Dermis blood vessel endothelial cell (primary cell): ENCODE measurements around the gene RARG. TPM values are rescaled to one million over a fixed set of nuclear protein-coding genes. Genes with fewer than 3 reads are reported as not detected.
"Not testable (repeated sequence)": the region's sequence is repeated elsewhere in the genome, so short reads cannot be mapped to it uniquely, and the experiment has no call there.

Experiments used
- DNase-seq: peaks from one replicate; pipeline ENCODE4 v3.0.0; 2010
- total RNA-seq: library from RNA; depleted of rRNA; stranded (reverse); fragments of >200 nt; gene quantifications from 2 replicates; pipeline ENCODE4 v1.2.3, GENCODE V29; 2014

RARG gene
- total RNA-seq, 1 donor from 2014 or later, result 11.7 TPM

DNA sequence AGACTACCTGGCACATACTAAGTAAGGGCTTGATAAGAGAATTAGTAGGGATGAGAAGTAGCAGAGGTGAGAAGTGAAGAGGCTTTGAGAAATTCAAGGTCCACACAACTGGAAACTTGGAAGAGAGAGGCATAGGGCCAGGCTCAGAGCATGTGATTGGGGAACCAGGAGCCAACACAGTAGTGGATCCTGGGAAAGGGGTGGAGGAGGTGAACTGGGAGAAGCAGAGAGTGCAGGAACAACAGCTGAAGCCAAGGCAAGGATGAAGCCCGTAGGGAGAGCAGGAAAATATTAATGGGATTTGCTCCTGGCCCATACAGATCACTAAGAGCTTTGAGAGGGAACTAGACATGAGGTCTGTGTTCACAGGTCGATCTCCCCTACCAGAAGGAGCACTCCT lies 23.6 kb downstream of the RARG start:
- no peak for DNase-seq

DNA sequence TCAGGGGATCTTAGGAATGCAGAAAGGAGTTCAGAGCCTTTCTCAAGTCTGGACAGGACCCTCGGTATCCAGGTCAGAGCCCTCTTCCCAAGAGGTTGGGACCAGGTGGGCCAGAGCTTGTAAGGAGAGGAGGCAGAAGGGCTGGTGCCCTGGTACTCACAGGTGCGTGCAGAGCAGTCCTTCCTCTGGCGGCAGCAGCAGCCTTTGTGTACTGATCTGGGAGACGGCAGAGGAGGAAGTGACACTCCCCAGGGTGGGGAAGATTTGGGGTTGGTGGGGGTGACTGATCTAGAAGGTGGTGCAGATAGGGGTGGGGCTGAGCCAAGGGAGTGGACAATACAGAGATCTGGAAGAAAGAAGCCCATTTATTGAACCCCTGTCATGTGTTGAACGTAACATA lies 25.0 kb downstream of the RARG start, which contains the start of gene ITGB7:
TSS of gene ITGB7 (minus strand) at position 210 of the 400 bp plus-strand sequence. CDS start 6,808 bp downstream, outside the sequence.
- DNase-seq, result no peak

DNA sequence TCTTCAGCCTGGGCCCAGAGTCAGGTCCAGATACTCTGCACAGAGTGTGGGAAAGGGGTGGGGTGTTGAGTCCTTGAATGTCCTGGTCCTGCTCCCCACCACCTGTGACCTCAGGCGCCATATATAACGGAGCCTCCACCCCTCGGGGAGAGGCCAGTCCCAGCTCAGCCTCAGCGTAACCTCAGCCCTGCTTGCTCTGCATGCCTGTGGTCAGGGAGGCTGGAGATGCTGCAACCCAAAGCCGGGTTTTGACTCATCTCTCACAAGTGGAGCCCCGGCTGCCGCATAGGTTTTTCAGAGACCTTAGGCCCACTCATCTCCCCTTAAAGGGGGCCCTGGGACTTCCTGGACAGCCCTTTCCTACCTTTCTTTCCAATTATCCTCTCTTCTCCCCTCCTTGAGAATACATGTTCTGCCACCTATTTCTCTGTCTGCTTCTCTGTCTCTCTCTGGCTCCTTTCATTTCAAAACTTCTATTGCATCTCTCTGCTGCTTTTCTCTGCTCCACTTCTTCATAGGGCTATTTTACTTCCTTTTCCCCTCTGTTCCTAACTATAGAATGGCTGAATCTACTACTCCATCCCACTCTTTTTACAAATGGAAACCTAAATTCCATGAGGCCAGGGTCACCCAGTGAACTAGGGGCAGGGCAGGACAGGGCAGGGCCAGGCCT lies 26.1 kb downstream of the RARG start:
- no peak for DNase-seq

DNA sequence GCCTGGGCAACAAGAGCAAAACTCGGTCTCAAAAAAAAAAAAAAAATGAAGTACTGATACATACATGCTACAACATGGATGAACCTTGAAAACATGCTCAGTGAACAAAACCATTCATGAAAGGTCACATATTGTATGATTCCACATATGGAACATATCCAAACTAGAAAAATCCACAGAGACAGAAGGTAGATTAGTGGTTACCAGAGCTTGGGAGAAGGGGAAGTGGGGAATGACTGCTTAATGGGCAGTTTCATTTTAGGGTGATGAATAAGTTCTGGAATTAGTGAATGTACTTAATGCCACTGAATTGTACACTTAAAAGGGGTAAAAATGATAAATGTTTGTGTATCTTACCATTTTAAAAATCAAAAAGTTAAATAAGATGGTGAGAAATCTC lies 27.7 kb downstream of the RARG start:
- DNase-seq, result no peak

DNA sequence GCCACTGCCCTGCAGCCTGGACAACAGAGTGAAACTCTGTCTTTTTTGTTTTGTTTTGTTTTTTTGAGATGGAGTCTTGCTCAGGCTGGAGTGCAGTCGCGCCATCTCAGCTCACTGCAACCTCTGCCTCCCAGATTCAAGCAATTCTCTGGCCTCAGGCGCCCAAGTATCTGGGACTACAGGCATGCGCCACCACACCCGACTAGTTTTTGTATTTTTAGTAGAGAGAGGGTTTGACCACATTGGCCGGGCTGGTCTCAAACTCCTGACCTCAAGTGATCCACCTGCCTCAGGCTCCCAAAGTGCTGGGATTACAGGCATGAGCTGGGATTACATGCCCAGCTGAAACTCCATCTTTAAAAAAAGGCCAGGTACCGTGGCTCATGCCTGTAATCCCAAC lies 29.7 kb downstream of the RARG start:
- DNase-seq, result not testable (repeated sequence)

DNA sequence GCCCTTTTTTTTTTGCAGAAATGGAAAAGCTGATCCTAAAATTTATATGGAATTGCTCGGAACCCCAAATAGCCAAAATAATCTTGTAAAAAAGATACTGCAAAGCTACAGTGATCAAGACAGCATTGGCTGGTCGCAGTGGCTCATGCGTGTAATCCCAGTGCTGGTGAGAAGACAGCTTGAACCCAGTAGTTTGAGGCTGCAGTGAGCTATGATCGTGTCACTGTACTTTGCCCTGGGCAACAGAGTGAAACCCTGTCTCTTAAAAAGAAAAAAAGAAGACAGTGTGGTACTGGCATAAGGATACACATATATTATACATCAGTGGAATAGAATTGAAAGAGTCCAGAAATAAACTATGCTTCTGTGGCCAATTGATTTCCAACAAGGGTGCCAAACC lies 30.4 kb downstream of the RARG start:
- no peak for DNase-seq

DNA sequence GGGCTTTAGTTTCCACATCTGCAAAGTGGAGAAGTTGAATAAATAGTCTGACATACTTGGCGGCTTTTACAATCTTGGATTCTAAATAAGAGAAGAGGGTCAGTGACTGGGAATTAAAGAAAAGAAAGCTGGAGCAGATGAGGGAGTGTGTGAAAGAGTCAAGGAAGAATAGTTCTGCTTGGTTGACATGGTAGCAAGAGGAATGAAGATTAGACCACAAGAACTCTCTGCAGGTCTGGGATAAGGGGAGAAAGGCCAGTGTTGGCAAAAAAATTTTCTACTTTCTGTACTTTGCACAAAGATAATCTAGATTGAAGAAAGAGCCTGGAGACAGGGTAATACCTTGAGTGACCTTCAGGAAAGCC lies 30.9 kb downstream of the RARG start:
- no peak for DNase-seq

DNA sequence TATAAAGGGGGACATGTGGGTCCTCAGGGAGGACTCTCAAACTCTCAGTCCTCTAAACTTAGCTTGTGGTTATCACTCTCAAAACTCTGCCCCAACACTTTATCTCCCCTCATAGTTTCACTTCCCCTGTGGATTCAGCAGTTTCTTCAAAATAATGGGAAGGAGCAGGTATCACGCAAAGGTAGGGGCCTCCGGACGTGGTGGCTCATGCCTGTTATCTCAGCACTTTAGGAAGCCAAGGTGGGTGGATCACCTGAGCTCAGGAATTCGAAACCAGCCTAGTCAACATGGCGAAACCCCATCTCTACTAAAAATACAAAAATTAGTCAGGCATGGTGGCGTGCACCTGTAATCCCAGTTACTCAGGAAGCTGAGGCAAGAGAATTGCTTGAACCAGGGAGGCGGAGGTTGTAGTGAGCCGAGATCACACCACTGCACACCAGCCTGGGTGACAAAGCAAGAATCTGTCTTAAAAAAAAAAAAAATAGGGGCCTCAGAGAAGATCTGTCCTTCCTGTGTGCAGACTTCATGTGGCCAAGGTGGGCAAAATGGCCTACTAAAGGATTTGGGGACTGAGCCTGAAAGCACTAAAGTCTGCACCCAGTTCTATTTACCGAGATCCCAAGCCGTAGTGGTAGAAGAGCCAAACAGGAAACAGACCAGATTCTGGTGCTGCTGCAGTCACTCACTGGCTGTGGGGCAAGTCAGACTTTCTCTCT lies 31.4 kb downstream of the RARG start:
- DNase-seq, result no peak

DNA sequence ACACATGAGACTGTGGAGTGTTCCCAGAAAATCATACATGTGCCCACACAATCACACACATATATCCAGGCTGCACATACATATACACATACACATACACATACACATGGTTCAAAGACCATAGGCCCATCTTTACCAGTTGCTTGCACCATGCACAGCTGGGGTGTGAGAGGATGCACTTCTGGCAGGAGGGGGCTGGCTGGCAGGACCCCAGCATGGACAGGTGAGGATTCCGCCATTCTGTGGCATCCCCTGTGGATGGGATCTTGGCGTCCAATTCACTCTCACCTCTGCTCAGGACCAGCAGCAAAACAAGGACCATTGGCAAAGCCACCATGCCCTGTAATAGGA lies 31.9 kb downstream of the RARG start:
- no peak for DNase-seq

DNA sequence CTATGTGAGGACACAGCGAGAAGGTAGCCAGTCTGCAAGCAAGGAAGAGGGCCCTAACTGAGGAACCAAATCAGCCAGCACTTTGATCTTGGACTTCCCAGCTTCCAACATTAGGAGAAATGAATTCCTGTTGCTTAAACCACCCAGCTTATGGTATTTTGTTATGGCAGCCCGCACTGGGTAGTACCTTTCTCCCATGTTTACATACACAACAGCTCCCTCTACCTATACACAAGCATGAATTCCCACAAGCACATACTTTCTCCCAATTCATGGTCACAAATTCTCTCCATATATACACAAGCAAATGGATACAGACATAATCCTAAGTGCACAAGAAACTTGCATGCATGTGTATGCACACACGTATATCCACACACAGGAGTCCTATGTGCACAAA lies 32.3 kb downstream of the RARG start:
- DNase-seq, result no peak

DNA sequence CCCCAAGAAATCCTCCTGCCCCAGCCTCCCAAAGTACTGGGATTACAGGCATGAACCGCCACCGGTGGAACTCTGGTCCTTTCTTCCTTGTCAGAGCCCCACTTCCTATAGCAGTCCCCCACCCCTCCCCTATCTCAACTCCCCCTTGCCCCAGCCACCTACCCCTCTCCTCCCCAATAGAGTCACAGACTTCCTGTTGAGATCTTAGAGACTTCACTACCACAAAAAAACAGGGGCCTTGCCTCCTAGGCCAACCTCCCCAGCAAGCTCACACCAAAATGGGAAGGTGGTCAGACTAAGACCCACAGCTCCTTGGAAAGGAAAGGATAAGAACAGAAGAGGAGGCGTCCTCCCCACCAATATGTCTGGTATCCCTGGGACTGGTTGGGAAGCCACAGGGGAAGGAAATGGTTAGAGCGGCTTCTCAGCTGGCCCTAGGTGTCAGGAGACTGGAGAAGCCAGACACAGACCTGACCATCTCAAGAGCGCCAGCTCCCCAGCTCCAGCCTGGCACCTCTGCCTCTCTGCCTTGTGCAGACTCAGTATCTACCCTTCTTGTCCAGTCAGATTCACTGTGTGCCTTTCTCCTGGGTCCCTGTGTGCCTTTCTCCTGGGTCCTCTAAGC lies 33.4 kb downstream of the RARG start:
- no peak for DNase-seq

DNA sequence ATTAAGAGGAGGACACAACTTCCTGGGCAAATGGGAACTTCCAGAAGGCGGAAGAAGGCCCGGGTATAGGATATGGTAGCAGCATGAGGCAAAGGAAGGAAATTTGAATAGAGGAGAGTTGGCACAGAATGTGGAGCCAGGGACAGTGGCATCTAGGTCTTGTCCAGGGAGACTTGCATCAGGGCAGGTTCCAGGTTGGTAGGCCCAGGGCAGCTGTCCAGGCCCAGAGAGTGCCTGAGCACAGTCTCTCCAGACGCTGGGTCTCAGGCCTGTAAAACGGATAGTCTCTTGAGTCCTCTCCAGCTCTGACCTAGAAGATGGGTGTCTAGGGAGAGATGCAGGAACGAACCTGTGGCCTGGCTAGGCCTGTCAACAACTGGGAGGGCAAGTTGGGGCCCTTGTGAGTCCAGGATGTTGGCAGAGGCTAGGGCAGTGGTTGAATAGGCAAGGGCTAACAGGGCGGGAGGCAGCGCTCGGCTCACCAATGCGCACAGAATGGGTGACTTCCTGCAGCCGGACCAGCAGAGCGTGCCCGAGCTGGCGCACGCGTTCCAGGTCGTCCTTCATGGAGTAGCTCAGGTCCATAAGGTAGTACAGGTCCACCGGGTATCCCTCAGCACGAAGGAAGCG lies 34.9 kb downstream of the RARG start:
- DNase-seq, result no peak

DNA sequence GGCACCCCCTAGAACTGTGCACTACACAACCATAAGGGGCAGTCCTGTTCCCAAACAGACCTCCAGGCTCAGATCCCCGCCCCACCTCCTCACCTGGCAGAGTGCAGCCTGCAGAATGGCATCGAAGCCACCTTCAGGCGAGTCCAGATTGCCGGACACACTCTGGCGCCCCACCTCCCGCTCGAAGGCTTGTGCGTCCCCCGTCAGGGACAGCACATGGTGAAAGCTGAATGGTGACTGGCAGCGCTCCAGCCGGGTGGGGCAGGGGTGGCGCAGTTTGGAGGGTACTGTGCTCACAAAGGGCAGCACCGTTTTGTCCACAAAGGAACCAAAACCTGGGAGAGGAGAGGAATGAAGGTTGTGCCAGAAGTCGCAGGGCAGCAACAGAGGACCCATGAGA lies 35.5 kb downstream of the RARG start:
- DNase-seq, result no peak

DNA sequence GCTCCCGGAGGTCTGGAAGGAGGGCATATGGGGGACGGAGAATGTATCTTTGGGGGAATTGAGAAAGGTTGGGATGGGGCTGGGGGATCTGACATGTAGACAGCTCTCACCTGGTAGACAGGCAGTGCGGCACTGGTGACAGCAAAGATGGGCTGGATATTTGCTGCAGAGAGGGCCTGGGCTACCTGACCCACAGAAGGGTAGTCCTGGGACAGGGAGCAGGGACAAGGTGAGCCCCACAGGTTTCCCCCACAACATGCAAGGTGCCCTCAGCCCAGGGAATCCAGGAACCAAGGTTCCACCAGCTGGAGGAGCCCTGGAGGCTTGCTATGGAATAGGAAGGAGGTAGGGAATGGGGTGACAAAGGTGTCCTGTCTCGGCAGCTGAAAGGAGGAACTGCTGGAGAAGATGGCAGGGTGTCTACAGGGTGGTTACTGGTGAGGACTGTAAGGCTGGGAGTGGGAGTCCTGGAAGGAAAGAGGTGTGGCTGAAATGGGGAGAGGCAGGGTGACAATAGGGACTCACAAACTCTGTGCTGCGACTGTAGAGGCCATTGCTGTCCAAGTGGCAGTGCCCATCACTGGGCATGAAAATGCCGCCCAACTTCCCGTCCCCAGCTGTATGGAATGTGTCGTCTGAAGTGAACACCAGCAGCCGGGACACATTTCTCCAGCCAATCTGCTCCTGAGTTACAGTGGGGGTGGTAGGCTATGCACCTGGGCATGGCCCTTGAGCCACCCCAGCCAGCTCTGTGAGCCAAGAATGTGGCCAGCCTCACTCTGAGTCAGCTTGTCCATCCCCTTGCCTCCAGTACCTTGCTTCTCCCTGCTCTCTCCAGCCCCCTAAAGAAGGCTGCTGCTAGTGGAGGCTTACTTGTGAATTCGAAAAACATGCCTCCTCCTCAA lies 36.2 kb downstream of the RARG start:
- DNase-seq, result no peak

DNA sequence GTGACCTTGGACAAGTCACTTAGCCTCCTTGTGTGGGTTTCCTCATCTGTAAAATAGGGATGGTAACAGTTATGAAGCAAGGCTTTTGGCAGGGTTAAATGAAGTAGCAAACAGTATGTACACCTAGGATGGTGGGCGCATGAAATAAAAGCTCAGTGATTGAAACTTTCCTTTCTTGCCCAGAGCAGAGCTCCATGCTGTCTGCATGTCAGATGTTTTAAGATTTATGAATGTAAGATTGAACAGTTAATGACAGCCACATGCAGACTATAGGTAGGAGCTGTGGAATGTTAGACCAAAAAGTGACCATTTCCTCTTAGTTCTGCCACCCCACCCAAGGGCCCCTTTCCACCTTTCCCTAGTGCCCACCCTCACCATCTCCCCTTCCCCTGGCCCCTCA lies 37.0 kb downstream of the RARG start:
- no peak for DNase-seq

DNA sequence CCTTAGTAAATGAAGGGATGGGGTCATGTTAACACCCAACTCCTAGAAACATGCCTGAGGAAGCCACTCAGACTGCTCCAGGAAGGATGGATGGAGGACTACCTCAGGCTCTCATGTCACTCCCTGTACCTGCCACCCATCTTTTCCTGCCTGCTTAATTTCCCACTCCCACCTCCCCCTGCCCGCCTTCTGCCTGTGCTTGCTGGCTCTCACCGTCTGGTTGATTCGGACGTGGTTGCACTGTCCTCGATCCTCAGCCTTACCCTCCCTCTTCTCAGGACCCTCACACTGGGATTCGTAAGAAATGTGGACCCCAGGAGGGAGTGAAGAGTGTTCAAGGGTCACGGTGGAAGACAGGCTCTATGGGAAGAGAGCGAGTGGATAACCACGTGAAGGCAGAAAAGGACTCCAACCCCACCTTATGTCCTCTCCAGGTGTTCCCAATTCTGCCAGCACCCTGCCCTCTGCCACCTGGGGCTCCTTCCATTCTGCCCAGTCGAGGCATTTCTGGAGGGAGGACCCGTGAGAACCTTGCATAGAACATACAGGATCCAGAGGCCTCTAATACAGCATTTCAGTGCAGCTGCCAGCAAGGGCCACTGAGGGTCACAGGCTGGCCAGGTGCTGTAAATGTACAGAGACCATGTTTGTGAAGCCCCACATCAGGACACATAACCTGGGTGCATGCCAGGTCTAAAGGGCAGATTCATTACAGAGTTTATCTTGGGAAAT lies 37.9 kb downstream of the RARG start:
- no peak for DNase-seq

DNA sequence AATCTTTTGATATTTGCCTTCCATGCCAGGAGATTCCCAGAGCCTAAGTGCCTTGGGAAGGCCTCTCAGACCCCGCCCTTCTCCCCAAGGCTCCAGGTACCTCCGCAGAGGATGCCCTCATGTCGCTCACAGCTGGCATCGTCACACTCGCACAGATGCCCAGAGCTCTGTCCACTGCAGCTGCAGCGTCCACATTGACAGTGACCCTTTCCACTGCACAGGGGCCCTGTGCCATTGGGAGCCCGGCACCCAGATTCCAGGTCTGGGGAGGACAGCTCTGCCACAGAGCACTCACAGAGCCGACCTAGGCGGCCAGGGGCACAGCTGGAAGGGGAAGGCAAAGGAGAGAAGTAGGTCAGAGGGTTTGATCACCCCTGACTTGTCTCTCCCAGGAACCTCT lies 39.0 kb downstream of the RARG start:
- no peak for DNase-seq

DNA sequence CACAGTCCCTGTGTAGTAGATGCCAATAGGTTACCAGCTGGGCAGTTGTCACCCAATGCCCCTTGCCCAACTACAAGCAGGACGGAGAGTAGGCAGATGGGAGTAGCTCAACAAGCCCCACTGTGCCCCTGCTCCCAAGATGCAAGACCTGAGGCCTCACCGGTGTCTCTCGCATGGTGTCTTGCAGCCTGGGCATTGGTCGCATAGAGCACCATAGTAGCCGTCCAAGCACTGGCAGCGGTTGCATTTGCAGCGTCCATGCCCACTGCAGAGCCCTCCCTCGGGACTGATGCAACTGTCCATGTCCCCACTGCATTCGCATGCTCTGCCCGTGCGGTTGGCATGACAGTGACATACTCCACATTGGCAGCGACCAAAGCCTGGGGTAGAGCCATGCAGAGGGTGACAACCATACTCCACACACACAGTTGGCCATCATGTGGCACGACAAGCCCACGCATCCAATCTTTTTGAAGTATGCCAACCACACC lies 39.4 kb downstream of the RARG start:
- no peak for DNase-seq

DNA sequence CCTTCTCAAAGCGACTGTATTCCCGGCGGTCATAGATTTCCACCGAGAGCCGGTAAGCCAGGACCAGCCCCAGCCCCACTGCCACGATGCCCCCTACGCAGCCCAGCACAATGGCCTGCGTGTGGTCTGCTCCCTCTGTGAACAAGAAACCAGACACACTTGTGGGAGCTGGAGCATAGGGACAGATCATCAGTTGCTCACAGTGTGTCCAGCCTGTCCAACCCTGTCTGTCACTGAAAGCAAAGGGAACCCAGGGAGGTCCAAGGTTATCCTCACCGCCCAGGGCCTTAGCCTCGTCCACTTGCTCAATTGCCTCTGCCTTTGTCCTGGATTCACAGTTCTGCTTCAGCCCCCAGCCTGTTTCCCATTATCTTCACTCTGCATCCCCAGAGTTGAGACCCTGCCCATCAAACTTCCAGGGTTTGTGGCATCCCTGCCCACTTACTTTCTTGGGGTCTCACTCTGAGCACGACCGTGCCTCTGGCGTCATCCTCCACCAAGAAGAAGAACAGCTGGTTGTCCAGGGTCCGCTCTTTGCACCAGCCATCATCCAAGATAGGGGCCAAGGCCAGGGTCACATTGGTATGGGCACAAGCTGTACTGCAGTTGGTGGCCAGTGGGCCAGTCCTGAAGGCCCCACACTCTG lies 40.0 kb downstream of the RARG start:
- no peak for DNase-seq

DNA sequence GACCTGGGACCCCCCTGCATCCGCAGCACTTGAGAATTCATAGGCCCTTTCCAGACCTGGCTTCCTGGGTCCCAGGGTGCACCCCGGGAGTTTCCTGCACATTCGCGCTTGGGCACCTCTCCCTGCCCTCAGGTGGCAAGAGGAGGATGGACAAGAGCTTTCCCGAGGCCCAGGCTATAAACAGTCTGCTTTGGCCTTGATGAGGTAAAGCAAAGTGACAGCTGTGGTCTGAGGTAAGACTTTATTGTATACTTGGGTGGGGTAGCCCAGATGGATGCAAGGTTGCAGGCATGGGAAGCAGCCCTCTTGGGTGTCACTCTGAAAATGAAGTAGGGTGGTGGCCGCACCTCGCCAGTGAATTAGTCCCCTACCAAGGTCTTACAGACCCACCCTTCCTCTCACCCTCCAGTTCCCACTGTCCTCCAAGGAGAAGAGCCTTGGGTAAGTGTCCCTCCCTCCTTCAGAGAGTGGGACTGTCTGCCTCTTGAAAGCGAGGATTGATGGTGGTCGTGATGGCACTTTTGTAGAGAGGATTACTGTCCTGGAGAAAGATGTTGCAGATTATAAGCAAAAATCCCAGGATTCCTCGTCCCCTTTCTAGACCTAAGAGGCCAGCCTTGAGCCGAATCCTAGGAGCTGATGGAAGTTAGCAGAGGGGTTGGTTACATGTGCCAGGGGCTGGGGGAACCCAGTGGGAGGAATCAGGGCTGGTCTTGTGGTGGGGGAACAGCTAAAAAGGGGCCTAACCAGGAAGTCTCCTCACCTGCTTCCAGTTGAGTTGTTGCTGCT lies 40.7 kb downstream of the RARG start:
- no peak for DNase-seq
